RWPE2 (cell line): ENCODE measurements around the gene PIK3R3.

ENCODE experiments used
- ATAC-seq: fragments of 200-7000 bp; cut with Tn5 transposase; 3 replicates; pipeline ENCODE4 v1.9.1; 2021; ENCODE audit warnings: low read depth
- DNase-seq: peaks from one replicate; pipeline ENCODE4 v3.0.0-alpha.2; 2020; ENCODE audit warnings: low spot score
- H3K27ac ChIP-seq: fragments of 450-650 bp; 2 replicates; pipeline ENCODE4 v1.5.1; 2017; ENCODE audit warnings: mild to moderate bottlenecking; ENCODE audit not compliant: poor library complexity, severe bottlenecking
- H3K27me3 ChIP-seq: fragments of 250-450 bp; sonication (Bioruptor Pico); 2 replicates; pipeline ENCODE4 v1.5.1; 2021; ENCODE audit warnings: mild to moderate bottlenecking, moderate library complexity; ENCODE audit not compliant: insufficient read depth, poor library complexity, severe bottlenecking
- H3K36me3 ChIP-seq: fragments of 250-450 bp; sonication (Bioruptor Pico); 2 replicates; pipeline ENCODE4 v1.5.1; 2020; ENCODE audit warnings: low read depth, mild to moderate bottlenecking, moderate library complexity
- H3K4me1 ChIP-seq: fragments of 250-450 bp; sonication (Bioruptor Pico); 2 replicates; pipeline ENCODE4 v1.5.1; 2021; ENCODE audit warnings: mild to moderate bottlenecking, moderate library complexity; ENCODE audit not compliant: insufficient read depth, poor library complexity, severe bottlenecking
- H3K4me3 ChIP-seq: fragments of 250-450 bp; sonication (Bioruptor Pico); 2 replicates; pipeline ENCODE4 v1.5.1; 2021; ENCODE audit warnings: mild to moderate bottlenecking, moderate library complexity; ENCODE audit not compliant: severe bottlenecking
- H3K9me3 ChIP-seq: fragments of 250-450 bp; sonication (Bioruptor Pico); 2 replicates; pipeline ENCODE4 v1.5.1; 2021; ENCODE audit warnings: mild to moderate bottlenecking, moderate library complexity; ENCODE audit not compliant: severe bottlenecking
- TF ChIP-seq, protein P1 (sequence below): fragments of 450-650 bp; IDR thresholded peaks from one replicate; pipeline ENCODE4 v1.5.1; 2017; ENCODE audit warnings: mild to moderate bottlenecking, moderate library complexity; ENCODE audit not compliant: poor library complexity, severe bottlenecking

The PIK3R3 gene

DNA sequence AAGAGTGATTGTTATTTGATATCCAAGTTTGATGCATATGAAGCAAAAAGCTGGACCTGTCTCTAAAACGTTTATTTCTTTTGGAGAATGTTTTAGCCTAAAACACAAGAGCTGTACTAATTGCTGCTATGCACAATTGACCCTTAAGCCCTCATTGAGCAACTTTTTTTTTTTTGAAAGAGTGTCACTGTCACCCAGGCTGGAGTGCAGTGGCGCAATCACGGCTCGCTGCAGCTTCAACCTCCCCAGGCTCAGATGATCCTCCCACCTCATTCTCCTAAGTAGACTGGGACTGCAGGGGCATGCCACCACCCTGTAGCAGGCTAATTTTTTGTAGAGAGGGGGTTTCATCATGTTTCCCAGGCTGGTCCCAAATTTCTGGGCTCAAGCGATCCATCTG lies 129.1 kb downstream of the PIK3R3 start:
- Histone ChIP-seq H3K36me3 (peaks cover 14% of the 10 kb centered on the region), H3K9me3 (no peaks in the 10 kb centered on the region), H3K4me1 (no peaks in the 10 kb centered on the region), H3K4me3 (no peak overlapping the region), H3K27ac (no peak overlapping the region), H3K27me3 (no peaks in the 10 kb centered on the region)
- ATAC-seq (no peak), DNase-seq (no peak)
- TF ChIP-seq, protein P1, sequence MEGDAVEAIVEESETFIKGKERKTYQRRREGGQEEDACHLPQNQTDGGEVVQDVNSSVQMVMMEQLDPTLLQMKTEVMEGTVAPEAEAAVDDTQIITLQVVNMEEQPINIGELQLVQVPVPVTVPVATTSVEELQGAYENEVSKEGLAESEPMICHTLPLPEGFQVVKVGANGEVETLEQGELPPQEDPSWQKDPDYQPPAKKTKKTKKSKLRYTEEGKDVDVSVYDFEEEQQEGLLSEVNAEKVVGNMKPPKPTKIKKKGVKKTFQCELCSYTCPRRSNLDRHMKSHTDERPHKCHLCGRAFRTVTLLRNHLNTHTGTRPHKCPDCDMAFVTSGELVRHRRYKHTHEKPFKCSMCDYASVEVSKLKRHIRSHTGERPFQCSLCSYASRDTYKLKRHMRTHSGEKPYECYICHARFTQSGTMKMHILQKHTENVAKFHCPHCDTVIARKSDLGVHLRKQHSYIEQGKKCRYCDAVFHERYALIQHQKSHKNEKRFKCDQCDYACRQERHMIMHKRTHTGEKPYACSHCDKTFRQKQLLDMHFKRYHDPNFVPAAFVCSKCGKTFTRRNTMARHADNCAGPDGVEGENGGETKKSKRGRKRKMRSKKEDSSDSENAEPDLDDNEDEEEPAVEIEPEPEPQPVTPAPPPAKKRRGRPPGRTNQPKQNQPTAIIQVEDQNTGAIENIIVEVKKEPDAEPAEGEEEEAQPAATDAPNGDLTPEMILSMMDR: no peak

DNA sequence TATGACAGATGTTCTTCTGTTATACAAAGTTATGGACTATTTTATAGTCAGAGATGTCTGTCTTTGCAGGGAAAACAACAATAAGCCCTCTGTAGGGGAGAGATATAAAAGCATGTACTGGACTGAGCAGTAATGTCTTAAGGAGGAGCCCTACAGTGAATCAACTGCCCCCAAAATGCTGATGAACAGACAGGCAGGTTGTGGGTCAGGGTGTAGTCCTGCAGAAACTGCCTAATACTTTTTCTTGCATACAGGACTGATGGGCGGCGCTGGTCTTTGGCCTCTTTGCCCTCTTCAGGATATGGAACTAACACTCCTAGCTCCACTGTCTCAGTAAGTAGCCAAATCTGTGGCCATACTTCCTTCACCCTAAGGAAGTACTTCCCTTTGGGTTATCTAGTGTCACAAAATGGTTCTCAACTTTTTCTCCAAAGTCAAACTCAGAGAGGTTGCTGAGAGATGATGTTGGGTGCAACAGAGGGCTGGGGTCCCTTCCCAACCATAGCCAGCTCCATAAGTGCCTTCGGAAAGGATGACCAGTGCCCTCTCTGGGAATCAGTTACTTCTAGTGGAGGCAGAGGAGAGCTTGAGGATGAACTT lies 129.8 kb downstream of the PIK3R3 start:
- Histone ChIP-seq H3K36me3 (peaks cover 10% of the 10 kb centered on the region), H3K9me3 (no peaks in the 10 kb centered on the region), H3K4me1 (no peaks in the 10 kb centered on the region), H3K4me3 (no peak overlapping the region), H3K27me3 (no peaks in the 10 kb centered on the region), H3K27ac (no peak overlapping the region)
- DNase-seq (no peak), ATAC-seq (no peak)
- TF ChIP-seq, protein P1: no peak

DNA sequence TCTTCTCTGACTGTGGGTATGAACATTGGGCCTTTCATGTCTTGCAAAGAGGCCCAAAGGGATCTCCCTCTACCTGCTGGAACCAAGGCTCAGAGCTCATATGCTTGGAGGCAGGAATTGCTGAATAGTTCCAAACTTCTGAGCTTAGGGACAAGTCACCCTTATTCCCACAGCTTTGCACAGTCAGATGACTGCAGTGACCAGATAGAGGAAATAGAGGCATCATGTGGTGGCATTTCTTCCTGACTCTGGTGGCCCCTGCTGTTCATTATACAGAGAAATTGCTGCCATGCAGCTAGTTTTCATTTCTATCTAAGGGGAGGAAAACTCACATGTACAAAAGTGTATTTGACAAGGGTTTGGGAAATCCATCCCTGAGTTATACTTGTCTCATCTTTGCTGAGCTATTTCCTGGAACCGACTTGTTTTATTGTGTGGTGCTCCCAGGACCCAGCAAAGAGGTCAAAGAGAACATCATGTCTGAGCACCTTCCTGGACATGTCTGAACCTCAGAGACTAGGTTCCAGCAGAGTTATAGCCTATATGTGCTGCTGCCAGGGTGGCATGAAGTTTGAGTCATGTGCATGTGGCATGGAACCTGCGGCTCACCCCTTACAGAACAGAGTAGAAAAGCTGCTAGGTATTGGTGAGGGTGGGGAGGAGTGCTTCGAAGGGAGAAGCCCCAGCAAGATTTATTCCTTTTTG lies 131.2 kb downstream of the PIK3R3 start:
- TF ChIP-seq, protein P1: no peak
- H3K4me3 ChIP-seq: no peak overlapping the region
- DNase-seq (no peak), ATAC-seq (no peak)
- H3K27ac ChIP-seq: no peak overlapping the region
- peaks cover under 1% of the 10 kb centered on the region; the same call in 1 of the 2 replicates for H3K36me3 ChIP-seq
- no peaks in the 10 kb centered on the region for H3K9me3 ChIP-seq
- H3K27me3 ChIP-seq: no peaks in the 10 kb centered on the region
- no peaks in the 10 kb centered on the region for H3K4me1 ChIP-seq

DNA sequence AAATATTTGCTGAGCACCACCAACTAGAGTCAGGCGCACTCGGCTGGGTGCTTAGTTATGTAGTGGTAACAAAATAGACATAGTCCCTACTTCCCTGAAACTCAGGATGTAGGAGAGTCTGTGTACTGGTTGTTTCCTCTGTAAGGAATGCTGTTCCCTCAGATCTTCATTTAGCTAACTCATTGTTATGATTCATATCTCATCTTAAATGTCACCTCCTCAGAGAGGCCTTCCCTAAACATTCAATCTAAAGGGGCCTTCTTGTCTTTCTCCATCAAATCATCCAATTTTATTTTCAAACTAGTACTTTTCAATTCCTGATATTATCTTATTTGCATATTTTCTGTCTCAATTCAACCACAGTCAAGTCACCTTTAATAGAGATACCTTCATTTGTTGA lies 132.9 kb downstream of the PIK3R3 start:
- no peaks in the 10 kb centered on the region for H3K27me3 ChIP-seq
- no peaks in the 10 kb centered on the region for H3K9me3 ChIP-seq
- H3K36me3 ChIP-seq: no peaks in the 10 kb centered on the region
- no peaks in the 10 kb centered on the region for H3K4me1 ChIP-seq
- TF ChIP-seq, protein P1: no peak
- no peak for DNase-seq
- H3K27ac ChIP-seq: no peak overlapping the region
- ATAC-seq: no peak
- H3K4me3 ChIP-seq: no peak overlapping the region
